Measurements from ENCODE around the gene COL5A1.

COL5A1 gene

GRCh38 chr9:134880484-134881312 lies 239.1 kb downstream of the COL5A1 start, which contains the start of gene FCN2:
TSS of gene FCN2 (plus strand) at chr9:134880810. CDS start at chr9:134880822, 12 bp downstream.
- DNase-seq = no peak

GRCh38 chr9:134881313-134881670 lies 239.7 kb downstream of the COL5A1 start:
- DNase-seq = no peak

- no peak for DNase-seq
Observed at GRCh38 chr9:134882204-134882785, 240.7 kb downstream of the COL5A1 start.

- DNase-seq = no peak
Observed at GRCh38 chr9:134883040-134883782, 241.6 kb downstream of the COL5A1 start.

- DNase-seq = no peak
Observed at GRCh38 chr9:134884492-134884891, 242.9 kb downstream of the COL5A1 start.

GRCh38 chr9:134885001-134885678 lies 243.5 kb downstream of the COL5A1 start:
- DNase-seq = no peak

- no peak for DNase-seq
Observed at GRCh38 chr9:134885679-134886412, 244.2 kb downstream of the COL5A1 start.

- no peak for DNase-seq
Observed at GRCh38 chr9:134886413-134886913, 244.9 kb downstream of the COL5A1 start.

- no peak for DNase-seq
Observed at GRCh38 chr9:134887219-134887618, 245.6 kb downstream of the COL5A1 start.

- no peak for DNase-seq
Observed at GRCh38 chr9:134887686-134888602, 246.3 kb downstream of the COL5A1 start.

- no peak for DNase-seq
Observed at GRCh38 chr9:134888603-134889190, 247.1 kb downstream of the COL5A1 start.

- no peak for DNase-seq
Observed at GRCh38 chr9:134889386-134890154, 248.0 kb downstream of the COL5A1 start.

GRCh38 chr9:134890155-134890495 lies 248.5 kb downstream of the COL5A1 start:
- DNase-seq = no peak

- DNase-seq = no peak
Observed at GRCh38 chr9:134891053-134891452, 249.4 kb downstream of the COL5A1 start.

GRCh38 chr9:134891713-134892112 lies 250.1 kb downstream of the COL5A1 start:
- DNase-seq = no peak

GRCh38 chr9:134892221-134892620 lies 250.6 kb downstream of the COL5A1 start:
- no peak for DNase-seq

GRCh38 chr9:134892820-134893420 lies 251.3 kb downstream of the COL5A1 start:
- no peak for DNase-seq
